IMR-90 (cell line): Measurements from ENCODE around the gene EBF3.

Source experiments
- BHLHE40 ChIP-seq: fragments of 150-350 bp; IDR thresholded peaks from 2 replicates; pipeline ENCODE4 v1.6.1; 2016; ENCODE audit warnings: mild to moderate bottlenecking, low read depth, low read length
- CEBPB ChIP-seq: IDR thresholded peaks from 2 replicates; pipeline ENCODE4 v1.6.1; 2012; ENCODE audit warnings: low read depth, low read length, improper control_type of control experiment
- CHD1 ChIP-seq: IDR thresholded peaks from 2 replicates; pipeline ENCODE4 v1.6.1; 2012; ENCODE audit warnings: low read depth, low read length, improper control_type of control experiment
- CTCF ChIP-seq: conservative IDR thresholded peaks from 2 replicates; pipeline ENCODE4 v1.5.1; 2012; ENCODE audit warnings: mild to moderate bottlenecking, low read depth, low read length, improper control_type of control experiment
- FOS ChIP-seq: fragments of 150-350 bp; IDR thresholded peaks from 2 replicates; pipeline ENCODE4 v1.6.1; 2016; ENCODE audit warnings: low read depth, low read length
- MAFK ChIP-seq: IDR thresholded peaks from 2 replicates; pipeline ENCODE4 v1.6.1; 2012; ENCODE audit warnings: low read depth, low read length, improper control_type of control experiment
- MXI1 ChIP-seq: IDR thresholded peaks from 2 replicates; pipeline ENCODE4 v1.6.1; 2012; ENCODE audit warnings: low read depth, mild to moderate bottlenecking, low read length, moderate library complexity, borderline replicate concordance
- POLR2A ChIP-seq: IDR thresholded peaks from 2 replicates; pipeline ENCODE4 v1.6.1; 2012; ENCODE audit warnings: mild to moderate bottlenecking, low read depth, low read length
- RAD21 ChIP-seq: IDR thresholded peaks from 2 replicates; pipeline ENCODE4 v1.6.1; 2012; ENCODE audit warnings: low read length, improper control_type of control experiment
- RCOR1 ChIP-seq: IDR thresholded peaks from 2 replicates; pipeline ENCODE4 v1.6.1; 2012; ENCODE audit warnings: mild to moderate bottlenecking, low read length, improper control_type of control experiment; ENCODE audit not compliant: insufficient replicate concordance
- RFX5 ChIP-seq: IDR thresholded peaks from 2 replicates; pipeline ENCODE4 v1.8.0; 2012; ENCODE audit warnings: low read depth, mild to moderate bottlenecking, low read length, moderate library complexity
- SMC3 ChIP-seq: fragments of 150-350 bp; IDR thresholded peaks from 2 replicates; pipeline ENCODE4 v1.6.1; 2016; ENCODE audit warnings: low read depth, mild to moderate bottlenecking, antibody characterized with exemption, low read length, moderate library complexity
- USF2 ChIP-seq: fragments of 150-350 bp; IDR thresholded peaks from 2 replicates; pipeline ENCODE4 v1.6.1; 2017; ENCODE audit warnings: mild to moderate bottlenecking, antibody characterized with exemption, low read length, low read depth

GRCh38 chr10:129882291-129883010 is 81.6 kb downstream of the EBF3 start:
- TF ChIP-seq CTCF: no peak
- TF ChIP-seq RAD21: no peak
- TF ChIP-seq POLR2A: no peak
- TF ChIP-seq BHLHE40: no peak
- no peak for TF ChIP-seq CHD1
- no peak for TF ChIP-seq CEBPB
- no peak for TF ChIP-seq USF2
- no peak for TF ChIP-seq MAFK
- TF ChIP-seq RFX5: no peak
- TF ChIP-seq MXI1: no peak
- no peak for TF ChIP-seq FOS
- TF ChIP-seq SMC3: no peak
- TF ChIP-seq RCOR1: no peak
